Measurements from ENCODE around the gene GPC6.

Gene GPC6

GRCh38 chr13:94113245-94113644 lies 886.6 kb downstream of the GPC6 start:
- H3K27me3 ChIP-seq (ENCODE audit: insufficient read depth, low read depth) = no peaks in the 10 kb centered on the region
- no peak overlapping the region for H3K4me3 ChIP-seq (IDR thresholded peaks at IDR 0.05; ENCODE audit: insufficient read depth, low read depth, low read length)
- H4K20me1 ChIP-seq (ENCODE audit: insufficient read depth) = no peaks in the 10 kb centered on the region
- H3K9ac ChIP-seq = no peak overlapping the region
- H2AFZ ChIP-seq (ENCODE audit: low read depth) = no peak overlapping the region
- H3K36me3 ChIP-seq (ENCODE audit: insufficient read depth) = no peaks in the 10 kb centered on the region
- H3K79me2 ChIP-seq (ENCODE audit: insufficient read depth, low read depth) = no peaks in the 10 kb centered on the region
- H3K4me1 ChIP-seq (ENCODE audit: low read depth, poor library complexity, severe bottlenecking) = no peaks in the 10 kb centered on the region
- H3K27ac ChIP-seq = no peak overlapping the region
- TF ChIP-seq CTCF (conservative IDR thresholded peaks at IDR 0.05; ENCODE audit: low read depth, low read length) = no peak
- no peak overlapping the region for H3K4me2 ChIP-seq

GRCh38 chr13:94114166-94114565 lies 887.6 kb downstream of the GPC6 start:
- Histone ChIP-seq H3K4me2 (no peak overlapping the region), H3K4me3 (IDR thresholded peaks at IDR 0.05; ENCODE audit: insufficient read depth, low read depth, low read length) (no peak overlapping the region), H3K27me3 (ENCODE audit: insufficient read depth, low read depth) (no peaks in the 10 kb centered on the region), H4K20me1 (ENCODE audit: insufficient read depth) (no peaks in the 10 kb centered on the region), H3K9ac (no peak overlapping the region), H3K4me1 (ENCODE audit: low read depth, poor library complexity, severe bottlenecking) (no peaks in the 10 kb centered on the region), H3K79me2 (ENCODE audit: insufficient read depth, low read depth) (no peaks in the 10 kb centered on the region), H2AFZ (ENCODE audit: low read depth) (no peak overlapping the region), H3K36me3 (ENCODE audit: insufficient read depth) (no peaks in the 10 kb centered on the region), H3K27ac (no peak overlapping the region)
- no peak for TF ChIP-seq CTCF (conservative IDR thresholded peaks at IDR 0.05; ENCODE audit: low read depth, low read length)

GRCh38 chr13:94115054-94115453 lies 888.4 kb downstream of the GPC6 start:
- Histone ChIP-seq H3K79me2 (ENCODE audit: insufficient read depth, low read depth) (no peaks in the 10 kb centered on the region), H3K4me2 (no peak overlapping the region), H2AFZ (ENCODE audit: low read depth) (no peak overlapping the region), H3K4me3 (IDR thresholded peaks at IDR 0.05; ENCODE audit: insufficient read depth, low read depth, low read length) (no peak overlapping the region), H3K27me3 (ENCODE audit: insufficient read depth, low read depth) (no peaks in the 10 kb centered on the region), H3K36me3 (ENCODE audit: insufficient read depth) (no peaks in the 10 kb centered on the region), H3K27ac (no peak overlapping the region), H3K4me1 (ENCODE audit: low read depth, poor library complexity, severe bottlenecking) (no peaks in the 10 kb centered on the region), H3K9ac (no peak overlapping the region), H4K20me1 (ENCODE audit: insufficient read depth) (no peaks in the 10 kb centered on the region)
- no peak for TF ChIP-seq CTCF (conservative IDR thresholded peaks at IDR 0.05; ENCODE audit: low read depth, low read length)

GRCh38 chr13:94119360-94119936 lies 892.8 kb downstream of the GPC6 start:
- Histone ChIP-seq H3K79me2 (ENCODE audit: insufficient read depth, low read depth) (no peaks in the 10 kb centered on the region), H2AFZ (ENCODE audit: low read depth) (no peak overlapping the region), H4K20me1 (ENCODE audit: insufficient read depth) (no peaks in the 10 kb centered on the region), H3K27me3 (ENCODE audit: insufficient read depth, low read depth) (no peaks in the 10 kb centered on the region), H3K4me1 (ENCODE audit: low read depth, poor library complexity, severe bottlenecking) (no peaks in the 10 kb centered on the region), H3K9ac (no peak overlapping the region), H3K27ac (no peak overlapping the region), H3K4me2 (no peak overlapping the region), H3K36me3 (ENCODE audit: insufficient read depth) (no peaks in the 10 kb centered on the region), H3K4me3 (IDR thresholded peaks at IDR 0.05; ENCODE audit: insufficient read depth, low read depth, low read length) (no peak overlapping the region)
- TF ChIP-seq CTCF (conservative IDR thresholded peaks at IDR 0.05; ENCODE audit: low read depth, low read length) = no peak
